DND-41 (cell line): ENCODE measurements around the gene APOC3.

Experiments
- ATAC-seq: fragments of 200-7000 bp; cut with Tn5 transposase; 3 replicates; pipeline ENCODE4 v1.9.1; 2021; ENCODE audit warnings: low read depth; ENCODE audit not compliant: insufficient read depth
- DNase-seq: peaks from one replicate; pipeline ENCODE4 v3.0.0-alpha.2; 2020
- H2AFZ ChIP-seq: 2 replicates; pipeline ENCODE4 v1.6.0; 2012; ENCODE audit warnings: low read depth, low read length
- H3K27ac ChIP-seq: 2 replicates; pipeline ENCODE4 v1.5.1; 2012; ENCODE audit warnings: low read length, inconsistent platforms
- H3K27me3 ChIP-seq: fragments of 200-600 bp; sonication (generic); 2 replicates; pipeline ENCODE4 v1.6.0; 2012; ENCODE audit warnings: low read length, mild to moderate bottlenecking, inconsistent platforms; ENCODE audit not compliant: insufficient read depth, poor library complexity
- H3K36me3 ChIP-seq: 2 replicates; pipeline ENCODE4 v1.5.1; 2012; ENCODE audit warnings: low read length, inconsistent platforms; ENCODE audit not compliant: insufficient read depth
- H3K4me1 ChIP-seq: 2 replicates; pipeline ENCODE4 v1.5.1; 2012; ENCODE audit warnings: mild to moderate bottlenecking, low read length; ENCODE audit not compliant: insufficient read depth
- H3K4me2 ChIP-seq: 2 replicates; pipeline ENCODE4 v1.6.0; 2012; ENCODE audit warnings: mild to moderate bottlenecking, moderate library complexity, low read length, inconsistent platforms; ENCODE audit not compliant: insufficient read depth
- H3K4me3 ChIP-seq, 2 experiments: fragments of 200-600 bp in 1 of 2; shearing (Covaris generic) in 1 of 2; 2 replicates each; pipeline ENCODE4 v1.5.1; 2012 to 2016; ENCODE audit warnings: inconsistent platforms in 2 of 2, low read length in 2 of 2, mild to moderate bottlenecking in 2 of 2, low read depth in 1 of 2, moderate library complexity in 1 of 2
- H3K79me2 ChIP-seq: 2 replicates; pipeline ENCODE4 v1.6.0; 2012; ENCODE audit warnings: low read length, inconsistent platforms; ENCODE audit not compliant: insufficient read depth
- H3K9ac ChIP-seq: 2 replicates; pipeline ENCODE4 v1.6.0; 2012; ENCODE audit warnings: low read depth, mild to moderate bottlenecking, inconsistent platforms, low read length, moderate library complexity
- H3K9me3 ChIP-seq: 2 replicates; pipeline ENCODE4 v1.5.1; 2012; ENCODE audit warnings: low read length, moderate library complexity, mild to moderate bottlenecking, inconsistent platforms; ENCODE audit not compliant: insufficient read depth, severe bottlenecking
- H4K20me1 ChIP-seq: 2 replicates; pipeline ENCODE4 v1.6.0; 2012; ENCODE audit warnings: low read length; ENCODE audit not compliant: insufficient read depth
- CTCF ChIP-seq: IDR thresholded peaks from 2 replicates; pipeline ENCODE4 v1.5.1; 2012; ENCODE audit warnings: borderline replicate concordance, low read length, moderate library complexity, mild to moderate bottlenecking; ENCODE audit not compliant: poor library complexity, severe bottlenecking; ENCODE audit errors: extremely low read depth
- EZH2 ChIP-seq: IDR thresholded peaks from 3 replicates; pipeline ENCODE4 v1.6.1; 2012; ENCODE audit warnings: borderline replicate concordance, low read depth, mild to moderate bottlenecking, moderate library complexity, low read length, inconsistent platforms; ENCODE audit not compliant: severe bottlenecking

Gene APOC3

GRCh38 chr11:116830184-116830912 is 641 bp downstream of the APOC3 start:
- H3K4me2 ChIP-seq, result no peak overlapping the region
- H3K79me2 ChIP-seq, result no peaks in the 10 kb centered on the region
- peaks cover 7% of the 10 kb centered on the region for H3K4me1 ChIP-seq
- no peak for ATAC-seq
- H2AFZ ChIP-seq, result no peak overlapping the region
- no peak for TF ChIP-seq CTCF
- no peak overlapping the region for H3K9ac ChIP-seq
- DNase-seq, result no peak
- H3K36me3 ChIP-seq, result no peaks in the 10 kb centered on the region
- no peaks in the 10 kb centered on the region for H3K27me3 ChIP-seq
- no peaks in the 10 kb centered on the region for H4K20me1 ChIP-seq
- H3K27ac ChIP-seq, result no peak overlapping the region
- no peaks in the 10 kb centered on the region for H3K9me3 ChIP-seq
- H3K4me3 ChIP-seq, result no peak overlapping the region

GRCh38 chr11:116831790-116832349 is 2.2 kb downstream of the APOC3 start:
- no peaks in the 10 kb centered on the region for H4K20me1 ChIP-seq
- no peaks in the 10 kb centered on the region for H3K36me3 ChIP-seq
- TF ChIP-seq CTCF, result no peak
- no peak for TF ChIP-seq EZH2
- H2AFZ ChIP-seq, result no peak overlapping the region
- H3K27ac ChIP-seq, result no peak overlapping the region
- no peak overlapping the region for H3K4me2 ChIP-seq
- H3K9me3 ChIP-seq, result no peaks in the 10 kb centered on the region
- no peak overlapping the region for H3K4me3 ChIP-seq
- no peaks in the 10 kb centered on the region for H3K79me2 ChIP-seq
- ATAC-seq, result no peak
- no peaks in the 10 kb centered on the region for H3K27me3 ChIP-seq
- no peak for DNase-seq
- peaks cover 21% of the 10 kb centered on the region for H3K4me1 ChIP-seq
- H3K9ac ChIP-seq, result no peak overlapping the region

GRCh38 chr11:116832350-116833290 is 2.9 kb downstream of the APOC3 start:
- DNase-seq, result no peak
- H3K4me1 ChIP-seq, result peaks cover 21% of the 10 kb centered on the region
- H3K4me2 ChIP-seq, result no peak overlapping the region

More at GRCh38 chr11:116832350-116833290, 2.9 kb downstream of the APOC3 start:
- ATAC-seq, result no peak
- Histone ChIP-seq H4K20me1 (no peaks in the 10 kb centered on the region), H3K4me3 (no peak overlapping the region), H3K79me2 (no peaks in the 10 kb centered on the region), H3K27ac (no peak overlapping the region), H3K27me3 (no peaks in the 10 kb centered on the region), H3K36me3 (no peaks in the 10 kb centered on the region), H3K9ac (no peak overlapping the region), H3K9me3 (no peaks in the 10 kb centered on the region), H2AFZ (no peak overlapping the region)
- TF ChIP-seq EZH2 (no peak), CTCF (peak; percentile 19)
